Progenitor cell of endocrine pancreas (in vitro differentiated cells): Measurements from ENCODE around the gene PHACTR2. TPM values are rescaled to one million over a fixed set of nuclear protein-coding genes. Genes with fewer than 3 reads are reported as not detected.

Experiments used
- DNase-seq: peaks from one replicate; pipeline ENCODE4 v3.0.0; 2021; ENCODE audit warnings: low spot score; ENCODE audit not compliant: unreplicated experiment
- H3K27ac Mint-ChIP-seq: 2 replicates; pipeline ENCODE4 v1.8.0; 2021; ENCODE audit warnings: mild to moderate bottlenecking, moderate library complexity, mixed read lengths
- H3K27me3 Mint-ChIP-seq: 2 replicates; pipeline ENCODE4 v1.8.0; 2021; ENCODE audit warnings: mixed read lengths
- H3K36me3 Mint-ChIP-seq: 2 replicates; pipeline ENCODE4 v1.8.0; 2022; ENCODE audit warnings: mixed read lengths; ENCODE audit not compliant: insufficient read depth
- H3K4me1 Mint-ChIP-seq: 2 replicates; pipeline ENCODE4 v1.8.0; 2021; ENCODE audit warnings: low read depth, mixed read lengths
- H3K4me3 Mint-ChIP-seq: 2 replicates; pipeline ENCODE4 v1.8.0; 2021; ENCODE audit warnings: low read depth, mild to moderate bottlenecking, moderate library complexity, mixed read lengths
- H3K9me3 Mint-ChIP-seq: 2 replicates; pipeline ENCODE4 v1.8.0; 2021; ENCODE audit warnings: low read depth, mixed read lengths
- total RNA-seq: library from RNA; stranded (reverse); gene quantifications from 2 replicates; pipeline ENCODE4 v1.2.1, GENCODE V29; 2021
- TF ChIP-seq, protein P1 (sequence below): fragments of 200-600 bp; sonication (generic); IDR thresholded peaks from one replicate; pipeline ENCODE4 v1.5.0; 2021; ENCODE audit warnings: antibody characterized with exemption, mild to moderate bottlenecking; ENCODE audit not compliant: unreplicated experiment

The PHACTR2 gene
- total RNA-seq, 1 donor from 2014 or later, result 55.2 TPM

DNA sequence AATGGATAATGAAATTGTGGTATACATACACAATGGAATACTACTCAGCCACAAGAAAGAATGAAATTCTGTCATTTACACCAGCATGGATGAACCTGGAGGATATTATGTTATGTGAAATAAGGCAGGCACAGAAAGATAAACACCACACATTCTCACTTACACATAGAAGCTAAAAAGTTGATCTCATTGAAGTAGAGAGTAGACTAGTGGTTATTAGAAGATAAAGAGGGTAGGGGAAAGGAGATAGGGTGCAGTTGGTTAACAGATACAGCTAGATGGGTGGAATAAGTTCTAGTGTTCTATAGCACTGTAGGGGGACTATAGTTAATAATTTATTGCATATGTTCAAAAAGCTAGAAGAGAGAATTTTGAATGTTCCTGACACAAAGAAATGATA, 139.9 kb downstream of the PHACTR2 start:
- no peaks in the 10 kb centered on the region for H3K9me3 Mint-ChIP-seq
- H3K36me3 Mint-ChIP-seq, result peaks cover 11% of the 10 kb centered on the region
- H3K4me1 Mint-ChIP-seq, result no peaks in the 10 kb centered on the region
- H3K27me3 Mint-ChIP-seq, result no peaks in the 10 kb centered on the region
- TF ChIP-seq, protein P1, sequence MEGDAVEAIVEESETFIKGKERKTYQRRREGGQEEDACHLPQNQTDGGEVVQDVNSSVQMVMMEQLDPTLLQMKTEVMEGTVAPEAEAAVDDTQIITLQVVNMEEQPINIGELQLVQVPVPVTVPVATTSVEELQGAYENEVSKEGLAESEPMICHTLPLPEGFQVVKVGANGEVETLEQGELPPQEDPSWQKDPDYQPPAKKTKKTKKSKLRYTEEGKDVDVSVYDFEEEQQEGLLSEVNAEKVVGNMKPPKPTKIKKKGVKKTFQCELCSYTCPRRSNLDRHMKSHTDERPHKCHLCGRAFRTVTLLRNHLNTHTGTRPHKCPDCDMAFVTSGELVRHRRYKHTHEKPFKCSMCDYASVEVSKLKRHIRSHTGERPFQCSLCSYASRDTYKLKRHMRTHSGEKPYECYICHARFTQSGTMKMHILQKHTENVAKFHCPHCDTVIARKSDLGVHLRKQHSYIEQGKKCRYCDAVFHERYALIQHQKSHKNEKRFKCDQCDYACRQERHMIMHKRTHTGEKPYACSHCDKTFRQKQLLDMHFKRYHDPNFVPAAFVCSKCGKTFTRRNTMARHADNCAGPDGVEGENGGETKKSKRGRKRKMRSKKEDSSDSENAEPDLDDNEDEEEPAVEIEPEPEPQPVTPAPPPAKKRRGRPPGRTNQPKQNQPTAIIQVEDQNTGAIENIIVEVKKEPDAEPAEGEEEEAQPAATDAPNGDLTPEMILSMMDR, result no peak
- H3K4me3 Mint-ChIP-seq, result no peak overlapping the region
- DNase-seq, result no peak
- no peak overlapping the region for H3K27ac Mint-ChIP-seq

DNA sequence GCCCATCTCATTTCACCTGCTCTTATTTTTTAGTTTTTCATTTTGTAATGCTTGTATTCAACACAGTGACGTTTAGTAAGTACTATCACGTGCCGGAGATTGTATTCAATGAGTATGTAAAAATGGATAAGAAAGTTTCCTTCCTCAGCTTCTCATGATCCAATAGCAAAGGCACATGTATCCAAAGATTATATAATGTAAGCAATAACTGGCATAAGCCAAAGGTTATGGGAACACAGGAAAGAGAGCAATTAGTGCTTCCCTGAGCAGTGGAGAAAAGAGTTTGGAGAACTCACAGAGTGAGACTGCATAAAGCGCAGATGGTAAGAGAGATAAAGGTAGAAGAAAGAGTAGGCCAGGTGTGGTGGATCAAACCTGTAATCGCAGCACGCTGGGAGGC, 143.6 kb downstream of the PHACTR2 start:
- H3K27me3 Mint-ChIP-seq, result no peaks in the 10 kb centered on the region
- H3K4me1 Mint-ChIP-seq, result no peaks in the 10 kb centered on the region
- H3K9me3 Mint-ChIP-seq, result no peaks in the 10 kb centered on the region
- H3K4me3 Mint-ChIP-seq, result no peak overlapping the region
- TF ChIP-seq, protein P1, result no peak
- peaks cover 9% of the 10 kb centered on the region for H3K36me3 Mint-ChIP-seq
- no peak for DNase-seq
- H3K27ac Mint-ChIP-seq, result no peak overlapping the region

- no peak for DNase-seq
- Mint-ChIP-seq H3K9me3 (no peaks in the 10 kb centered on the region), H3K4me3 (no peak overlapping the region), H3K36me3 (peaks cover 8% of the 10 kb centered on the region), H3K4me1 (no peaks in the 10 kb centered on the region), H3K27me3 (no peaks in the 10 kb centered on the region), H3K27ac (no peak overlapping the region)
- TF ChIP-seq, protein P1, result no peak
Observed at GRCh38 chr6:143822584-143823024, 144.8 kb downstream of the PHACTR2 start.

DNA sequence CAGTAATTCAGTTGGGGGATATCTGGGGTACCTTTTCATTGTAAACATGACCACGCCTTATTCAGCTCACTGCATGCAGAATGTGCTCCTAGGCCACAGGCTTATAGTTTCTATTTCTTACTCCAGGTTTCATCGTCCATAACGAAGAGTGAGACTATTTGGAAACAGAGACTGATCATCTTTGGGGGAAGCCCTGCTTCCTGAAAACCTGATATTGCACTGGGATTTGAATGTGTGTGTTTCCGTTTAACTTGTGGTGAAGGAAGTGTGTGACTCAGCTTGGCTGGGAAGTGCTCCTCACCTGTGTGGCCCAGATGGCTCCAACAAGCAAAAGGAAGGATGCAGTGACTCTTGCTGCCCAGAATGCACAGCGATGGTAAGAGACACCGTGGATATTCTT, 145.8 kb downstream of the PHACTR2 start:
- no peaks in the 10 kb centered on the region for H3K4me1 Mint-ChIP-seq
- no peak overlapping the region for H3K4me3 Mint-ChIP-seq
- DNase-seq, result no peak
- peaks cover 6% of the 10 kb centered on the region for H3K36me3 Mint-ChIP-seq
- H3K9me3 Mint-ChIP-seq, result no peaks in the 10 kb centered on the region
- H3K27me3 Mint-ChIP-seq, result no peaks in the 10 kb centered on the region
- TF ChIP-seq, protein P1, result no peak
- no peak overlapping the region for H3K27ac Mint-ChIP-seq

DNA sequence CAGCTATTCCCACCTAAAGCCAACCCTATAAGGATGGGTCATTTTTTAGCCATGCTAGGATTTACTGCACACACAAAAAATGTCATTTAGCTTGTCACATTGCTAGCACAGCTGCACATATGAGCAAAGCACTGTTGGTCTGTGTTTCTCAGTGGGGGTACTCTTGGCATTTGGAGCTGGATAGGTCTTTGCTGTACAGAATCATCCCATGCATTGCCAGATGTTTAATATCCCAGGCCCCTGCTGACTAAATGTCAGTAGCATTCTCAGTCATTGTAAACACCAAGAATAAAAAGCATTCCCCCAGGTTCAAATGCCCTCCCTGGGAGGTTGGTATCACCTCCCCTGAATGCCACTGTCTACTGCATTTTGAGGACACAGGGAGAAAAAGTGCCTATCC, 150.8 kb downstream of the PHACTR2 start:
- Mint-ChIP-seq H3K27ac (no peak overlapping the region), H3K36me3 (peaks cover 6% of the 10 kb centered on the region), H3K4me1 (no peaks in the 10 kb centered on the region), H3K4me3 (no peak overlapping the region), H3K9me3 (no peaks in the 10 kb centered on the region), H3K27me3 (no peaks in the 10 kb centered on the region)
- TF ChIP-seq, protein P1, result no peak
- DNase-seq, result no peak
